Tongue (tissue), 2 donors: ENCODE results near the gene QSOX1. TPM values are rescaled to one million over a fixed set of nuclear protein-coding genes. Genes with fewer than 3 reads are reported as not detected.

Experiments
- DNase-seq: peaks from one replicate; pipeline ENCODE4 v3.0.0-alpha.2; 2015
- total RNA-seq: library from RNA; depleted of rRNA; stranded (reverse); fragments of >200 nt; gene quantifications from one replicate; pipeline ENCODE4 v1.2.3, GENCODE V29; 2014

The QSOX1 gene
- total RNA-seq, 1 donor from 2014 or later, result 41.9 TPM

- DNase-seq, result no peak
Observed at GRCh38 chr1:180235502-180236239, 81.0 kb downstream of the QSOX1 start.

DNA sequence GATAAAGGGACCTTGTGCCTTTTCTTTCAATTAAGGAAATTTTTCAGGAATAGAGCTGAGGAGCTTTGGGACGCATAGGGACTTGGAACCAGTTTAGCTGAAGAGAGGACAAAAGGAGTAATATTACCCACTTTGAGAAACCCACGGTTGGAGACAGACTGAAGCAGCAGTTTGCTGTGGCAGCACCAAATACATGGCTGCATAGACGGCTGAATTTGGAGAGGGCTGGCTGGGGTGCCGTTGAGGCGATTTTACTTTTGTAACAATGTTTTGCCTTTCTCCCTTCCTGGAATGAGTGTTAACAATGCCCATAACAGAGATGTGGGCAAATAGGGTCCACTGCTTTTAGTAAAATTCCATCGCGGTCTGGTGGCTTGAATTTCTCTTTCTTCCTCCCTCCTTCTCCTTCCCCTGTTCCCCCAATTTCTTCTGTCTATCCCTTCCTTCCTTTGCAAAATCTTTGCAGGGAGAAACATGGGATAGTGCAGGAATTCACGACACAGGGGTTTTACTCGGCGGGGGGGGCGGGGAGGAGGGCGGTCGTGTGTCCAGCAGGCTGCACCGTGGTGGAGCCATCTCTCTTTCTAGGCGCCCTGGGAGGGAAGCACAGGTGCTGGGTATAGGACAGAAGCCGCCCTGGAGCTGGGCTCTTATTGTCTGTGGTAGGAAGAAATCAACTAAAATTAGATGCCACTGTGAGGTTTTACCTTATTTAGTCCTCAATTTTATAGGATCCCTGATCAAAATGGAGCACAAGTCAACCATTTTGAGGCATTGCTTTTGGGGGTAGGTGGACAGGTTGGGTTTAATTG is 82.2 kb downstream of the QSOX1 start:
- no peak for DNase-seq

DNA sequence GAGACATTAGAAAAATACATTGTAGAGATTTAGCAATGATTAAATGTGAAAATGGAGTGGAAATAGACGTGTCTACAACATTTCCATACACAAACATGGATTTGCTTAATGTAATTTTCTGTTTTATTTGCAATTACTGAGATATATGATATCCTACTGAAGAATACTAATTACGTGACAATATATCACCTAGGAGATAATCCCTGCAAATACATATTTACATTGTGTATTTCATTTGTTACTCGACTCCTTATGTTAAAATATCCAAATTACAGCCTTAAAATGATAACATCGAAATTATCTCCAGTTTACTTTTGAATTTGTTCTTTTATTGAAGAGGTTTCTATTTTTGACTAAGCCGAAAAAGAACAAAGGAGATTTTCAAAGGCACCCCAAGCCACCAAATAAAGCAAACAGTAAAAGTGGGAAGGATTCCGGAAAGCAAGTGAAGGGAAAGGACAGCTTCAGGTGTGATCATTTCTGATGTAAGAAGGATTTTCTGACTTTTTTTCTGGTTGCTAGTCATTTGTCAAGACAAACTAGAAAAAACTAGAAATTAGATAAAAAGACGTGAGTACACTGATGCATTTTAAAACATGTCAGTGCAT is 83.3 kb downstream of the QSOX1 start:
- no peak for DNase-seq

- DNase-seq, result no peak
Observed at GRCh38 chr1:180238675-180239074, 84.0 kb downstream of the QSOX1 start.

- DNase-seq, result no peak
Observed at GRCh38 chr1:180239145-180240096, 84.8 kb downstream of the QSOX1 start.

- no peak for DNase-seq
Observed at GRCh38 chr1:180241716-180242544, 87.3 kb downstream of the QSOX1 start.

GRCh38 chr1:180243517-180244221 is 89.0 kb downstream of the QSOX1 start:
- no peak for DNase-seq

GRCh38 chr1:180244840-180245239 is 90.2 kb downstream of the QSOX1 start:
- no peak for DNase-seq

DNA sequence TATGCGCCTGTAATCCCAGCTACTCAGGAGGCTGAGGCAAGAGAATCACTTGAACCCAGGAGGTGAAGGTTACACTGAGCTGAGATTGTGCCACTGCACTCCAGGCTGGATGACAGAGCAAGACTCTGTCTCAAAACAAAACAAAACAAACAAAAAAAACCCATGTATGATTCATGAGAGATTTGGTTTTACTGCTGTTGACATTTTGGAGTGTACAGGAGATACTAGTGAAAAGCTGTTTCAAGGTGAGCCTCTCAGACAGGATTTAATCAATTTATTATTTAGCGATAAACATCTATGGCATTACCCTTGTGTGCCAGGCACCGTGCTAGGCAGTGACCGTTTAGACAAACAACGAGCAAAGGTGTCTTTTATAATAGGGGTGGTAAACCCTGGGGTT is 91.9 kb downstream of the QSOX1 start:
- DNase-seq, result no peak

- no peak for DNase-seq
Observed at GRCh38 chr1:180247061-180247460, 92.4 kb downstream of the QSOX1 start.

GRCh38 chr1:180247580-180247979 is 92.9 kb downstream of the QSOX1 start:
- no peak for DNase-seq

GRCh38 chr1:180248176-180248575 is 93.5 kb downstream of the QSOX1 start:
- no peak for DNase-seq

- DNase-seq, result peak; percentile 81
Observed at GRCh38 chr1:180248731-180249681, 94.3 kb downstream of the QSOX1 start.

- no peak for DNase-seq
Observed at GRCh38 chr1:180249725-180250498, 95.2 kb downstream of the QSOX1 start.

DNA sequence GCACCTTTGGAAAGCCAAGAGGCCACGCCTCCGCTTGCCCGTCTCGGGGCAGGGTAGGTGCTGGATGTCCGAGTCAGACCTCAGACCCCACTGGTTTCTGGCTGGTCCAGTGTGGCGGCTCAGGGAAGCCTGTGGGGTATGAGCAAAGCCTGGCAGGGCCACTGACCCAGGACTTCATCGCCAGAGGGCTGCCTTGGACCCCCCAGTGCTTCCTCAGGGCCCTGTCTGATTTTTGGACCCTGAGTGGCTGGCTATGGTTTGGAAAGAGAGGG is 95.8 kb downstream of the QSOX1 start:
- no peak for DNase-seq

DNA sequence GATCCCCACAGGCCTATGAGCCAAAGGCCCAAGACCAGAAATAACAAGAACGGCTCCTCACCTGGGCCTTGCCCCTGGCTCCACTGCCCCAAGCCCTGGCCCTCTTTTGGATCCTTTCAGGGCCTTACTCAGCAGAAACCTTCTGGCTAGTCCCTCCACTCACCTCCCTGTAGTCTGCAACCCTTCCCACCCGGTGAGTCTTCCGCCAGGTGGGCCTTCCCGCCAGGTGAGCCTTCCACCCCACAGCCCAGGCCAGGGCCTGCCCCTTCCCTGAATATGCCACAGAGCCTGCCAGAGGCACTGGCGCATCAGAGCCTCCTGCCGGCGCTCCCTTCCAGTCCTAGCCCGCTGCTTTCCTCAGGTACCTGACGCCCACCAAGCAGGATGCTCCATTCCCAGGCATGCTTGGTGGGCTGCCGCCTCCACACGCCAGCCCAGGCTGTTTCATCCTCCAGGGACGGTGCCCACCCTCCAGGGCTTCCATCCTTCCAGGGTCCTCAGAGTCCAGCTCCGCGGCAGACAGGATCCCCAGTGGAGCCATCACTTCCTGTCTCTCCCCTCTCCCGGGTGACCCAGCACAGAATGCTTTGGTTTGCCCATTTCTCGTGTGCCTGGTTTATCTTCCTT is 96.3 kb downstream of the QSOX1 start:
- DNase-seq, result no peak

- no peak for DNase-seq
Observed at GRCh38 chr1:180251526-180252305, 97.0 kb downstream of the QSOX1 start.
